Measurements from ENCODE around the gene CD163L1. TPM values are rescaled to one million over a fixed set of nuclear protein-coding genes. Genes with fewer than 3 reads are reported as not detected.

Gene CD163L1
- total RNA-seq: under 1 TPM; 0.24 to 0.71 TPM
- polyA plus RNA-seq: not detected

DNA sequence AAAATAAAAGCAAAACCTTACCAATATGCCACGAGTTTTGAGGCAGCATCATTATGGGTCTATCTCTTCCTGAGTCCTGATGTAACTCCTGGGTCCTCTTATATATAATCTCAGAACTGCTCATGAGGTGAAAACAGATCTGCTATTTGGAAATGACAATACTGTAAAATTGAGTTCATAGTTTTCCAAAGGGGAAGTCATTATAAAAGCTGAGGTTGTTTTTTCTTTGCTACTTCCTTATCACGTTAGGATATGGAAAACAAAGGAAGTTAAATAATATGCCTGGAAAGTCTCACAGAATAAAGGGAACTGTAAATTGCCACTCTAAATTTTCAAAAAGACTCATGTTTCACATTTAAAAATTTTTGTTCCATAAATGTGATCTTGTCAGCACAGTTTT is at the start of gene CD163L1:
TSS of gene CD163L1 (minus strand) at position 78 of the 400 bp plus-strand sequence. CDS start at position 52, 26 bp downstream.
- CTCF ChIA-PET: no interaction called here
- peaks cover 4 to 44% of the 10 kb centered on the region in 2 donors for H3K27me3 Mint-ChIP-seq
- no peak for DNase-seq
- H3K9me3 Mint-ChIP-seq: peaks cover 0 to 7% (median 3%) of the 10 kb centered on the region in 5 donors
- Histone ChIP-seq H3K4me1 (ENCODE audit: insufficient read depth, low read length) (no peaks in the 10 kb centered on the region), H3K4me3 (ENCODE audit: low read length) (no peak within 1 kb of the TSS), H3K27me3 (ENCODE audit: insufficient read depth, low read length, poor library complexity, severe bottlenecking) (no peaks in the 10 kb centered on the region), H3K9me3 (ENCODE audit: low read length) (no peaks in the 10 kb centered on the region), H3K36me3 (ENCODE audit: insufficient read depth, low read length) (no peaks in the 10 kb centered on the region), H3K27ac (ENCODE audit: low read depth, low read length) (no peak within 1 kb of the TSS)
- H3K27ac Mint-ChIP-seq: peak within 1 kb of the TSS in 1 of 8 donors; percentile 20
- peaks cover 0 to 5% (median 0%) of the 10 kb centered on the region in 3 donors for H3K36me3 Mint-ChIP-seq
- no peak within 1 kb of the TSS for H3K4me3 Mint-ChIP-seq
- peaks cover 6 to 9% (median 8%) of the 10 kb centered on the region in 3 donors for H3K4me1 Mint-ChIP-seq
- POLR2A ChIA-PET: no interaction called here

DNA sequence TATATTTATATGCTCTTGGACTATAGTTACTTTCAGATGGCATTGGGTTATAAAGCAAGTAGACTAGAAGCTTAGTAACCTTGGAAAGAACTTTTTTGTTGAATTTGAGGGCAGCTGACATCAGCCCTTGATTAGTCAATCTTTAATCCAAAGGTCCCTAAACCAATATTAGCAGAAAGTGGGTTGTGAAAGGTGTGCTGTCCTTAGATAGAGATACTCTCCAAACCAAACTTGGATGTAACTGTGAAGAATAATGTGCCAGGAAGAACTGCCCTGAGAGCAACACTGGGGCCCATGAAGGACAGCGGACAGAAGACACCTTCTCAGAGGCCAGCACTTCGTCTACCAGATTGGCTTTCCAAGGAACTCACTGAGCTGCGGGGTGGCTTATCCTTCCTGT is 49.1 kb upstream of the CD163L1 start:
- Mint-ChIP-seq H3K4me3 (no peak overlapping the region), H3K36me3 (peaks cover 0 to 4% (median 0%) of the 10 kb centered on the region in 3 donors), H3K4me1 (no peaks in the 10 kb centered on the region), H3K9me3 (peaks cover 0 to 2% (median 0%) of the 10 kb centered on the region in 5 donors), H3K27ac (no peak overlapping the region), H3K27me3 (peaks cover 21 to 56% of the 10 kb centered on the region in 2 donors)
- DNase-seq: no peak
- Histone ChIP-seq H3K4me3 (ENCODE audit: low read length) (no peak overlapping the region), H3K27ac (ENCODE audit: low read depth, low read length) (no peak overlapping the region), H3K4me1 (ENCODE audit: insufficient read depth, low read length) (no peaks in the 10 kb centered on the region), H3K27me3 (ENCODE audit: insufficient read depth, low read length, poor library complexity, severe bottlenecking) (no peaks in the 10 kb centered on the region), H3K36me3 (ENCODE audit: insufficient read depth, low read length) (no peaks in the 10 kb centered on the region), H3K9me3 (ENCODE audit: low read length) (no peaks in the 10 kb centered on the region)
- ChIA-PET CTCF (no interaction called here), POLR2A (no interaction called here)

- no peak overlapping the region for H3K4me3 ChIP-seq (ENCODE audit: low read length)
- H3K36me3 ChIP-seq (ENCODE audit: insufficient read depth, low read length): no peaks in the 10 kb centered on the region
- H3K9me3 Mint-ChIP-seq: no peaks in the 10 kb centered on the region
- H3K4me3 Mint-ChIP-seq: no peak overlapping the region
- H3K27me3 ChIP-seq (ENCODE audit: insufficient read depth, low read length, poor library complexity, severe bottlenecking): no peaks in the 10 kb centered on the region
- H3K36me3 Mint-ChIP-seq: no peaks in the 10 kb centered on the region
- H3K27ac Mint-ChIP-seq: no peak overlapping the region
- peaks cover 10 to 35% of the 10 kb centered on the region in 2 donors for H3K27me3 Mint-ChIP-seq
- no peak overlapping the region for H3K27ac ChIP-seq (ENCODE audit: low read depth, low read length)
- no peaks in the 10 kb centered on the region for H3K4me1 ChIP-seq (ENCODE audit: insufficient read depth, low read length)
- no peaks in the 10 kb centered on the region for H3K9me3 ChIP-seq (ENCODE audit: low read length)
- DNase-seq: no peak
- CTCF ChIA-PET: no interaction called here
- POLR2A ChIA-PET: no interaction called here
- no peaks in the 10 kb centered on the region for H3K4me1 Mint-ChIP-seq
These were observed 42.6 kb upstream of the CD163L1 start for GRCh38 chr12:7486512-7486911.

GRCh38 chr12:7485095-7485494 is 41.1 kb upstream of the CD163L1 start:
- H3K36me3 ChIP-seq (ENCODE audit: insufficient read depth, low read length): no peaks in the 10 kb centered on the region

DNA sequence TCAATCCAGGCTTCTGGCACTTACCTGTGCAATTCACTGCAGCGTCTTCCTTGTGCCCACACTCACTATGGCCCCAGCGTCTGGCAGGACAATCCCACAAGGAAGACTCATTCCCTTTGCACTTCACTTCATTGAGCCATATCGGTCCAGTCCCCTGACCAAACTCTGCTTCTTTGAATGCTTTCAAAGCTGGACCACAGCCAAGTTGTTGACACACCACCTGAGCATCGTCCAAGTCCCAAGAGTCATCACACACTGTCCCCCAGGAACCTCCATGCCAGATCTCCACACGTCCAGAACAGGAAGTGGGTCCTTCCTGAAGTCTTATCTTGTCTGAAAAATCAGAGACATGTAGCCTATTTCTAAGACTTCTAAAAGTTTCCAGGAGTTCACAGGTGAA is 39.4 kb upstream of the CD163L1 start:
- Histone ChIP-seq H3K4me1 (ENCODE audit: insufficient read depth, low read length) (no peaks in the 10 kb centered on the region), H3K9me3 (ENCODE audit: low read length) (no peaks in the 10 kb centered on the region), H3K36me3 (ENCODE audit: insufficient read depth, low read length) (no peaks in the 10 kb centered on the region), H3K4me3 (ENCODE audit: low read length) (no peak overlapping the region), H3K27me3 (ENCODE audit: insufficient read depth, low read length, poor library complexity, severe bottlenecking) (no peaks in the 10 kb centered on the region), H3K27ac (ENCODE audit: low read depth, low read length) (no peak overlapping the region)
- Mint-ChIP-seq H3K36me3 (no peaks in the 10 kb centered on the region), H3K4me1 (no peaks in the 10 kb centered on the region), H3K27me3 (peaks cover 7 to 26% of the 10 kb centered on the region in 2 donors), H3K9me3 (no peaks in the 10 kb centered on the region), H3K27ac (peak overlapping the region in 1 of 8 donors; percentile 9), H3K4me3 (no peak overlapping the region)
- ChIA-PET POLR2A (no interaction called here), CTCF (no interaction called here)
- DNase-seq: no peak

More at GRCh38 chr12:7485095-7485494, 41.1 kb upstream of the CD163L1 start:
- Mint-ChIP-seq H3K4me3 (no peak overlapping the region), H3K4me1 (no peaks in the 10 kb centered on the region), H3K27me3 (peaks cover 7 to 28% of the 10 kb centered on the region in 2 donors), H3K27ac (peak overlapping the region in 1 of 8 donors; percentile 44), H3K9me3 (no peaks in the 10 kb centered on the region), H3K36me3 (no peaks in the 10 kb centered on the region)
- Histone ChIP-seq H3K27ac (ENCODE audit: low read depth, low read length) (no peak overlapping the region), H3K4me3 (ENCODE audit: low read length) (no peak overlapping the region), H3K9me3 (ENCODE audit: low read length) (no peaks in the 10 kb centered on the region), H3K27me3 (ENCODE audit: insufficient read depth, low read length, poor library complexity, severe bottlenecking) (no peaks in the 10 kb centered on the region), H3K4me1 (ENCODE audit: insufficient read depth, low read length) (no peaks in the 10 kb centered on the region)
- POLR2A ChIA-PET: no interaction called here
- CTCF ChIA-PET: no interaction called here
- no peak for DNase-seq

GRCh38 chr12:7479771-7480170 is 35.8 kb upstream of the CD163L1 start:
- CTCF ChIA-PET: no interaction called here
- Histone ChIP-seq H3K4me3 (ENCODE audit: low read length) (no peak overlapping the region), H3K9me3 (ENCODE audit: low read length) (no peaks in the 10 kb centered on the region), H3K27me3 (ENCODE audit: insufficient read depth, low read length, poor library complexity, severe bottlenecking) (no peaks in the 10 kb centered on the region), H3K4me1 (ENCODE audit: insufficient read depth, low read length) (no peaks in the 10 kb centered on the region), H3K36me3 (ENCODE audit: insufficient read depth, low read length) (no peaks in the 10 kb centered on the region), H3K27ac (ENCODE audit: low read depth, low read length) (no peak overlapping the region)
- H3K36me3 Mint-ChIP-seq: no peaks in the 10 kb centered on the region
- no peaks in the 10 kb centered on the region for H3K9me3 Mint-ChIP-seq
- DNase-seq: no peak
- no peak overlapping the region for H3K27ac Mint-ChIP-seq
- H3K4me3 Mint-ChIP-seq: no peak overlapping the region
- no peaks in the 10 kb centered on the region for H3K4me1 Mint-ChIP-seq
- peaks cover 4 to 7% of the 10 kb centered on the region in 2 donors for H3K27me3 Mint-ChIP-seq
- POLR2A ChIA-PET: no interaction called here

GRCh38 chr12:7472060-7472459 is 28.1 kb upstream of the CD163L1 start:
- Histone ChIP-seq H3K27me3 (ENCODE audit: insufficient read depth, low read length, poor library complexity, severe bottlenecking) (no peaks in the 10 kb centered on the region), H3K4me1 (ENCODE audit: insufficient read depth, low read length) (no peaks in the 10 kb centered on the region), H3K4me3 (ENCODE audit: low read length) (no peak overlapping the region), H3K36me3 (ENCODE audit: insufficient read depth, low read length) (no peaks in the 10 kb centered on the region), H3K9me3 (ENCODE audit: low read length) (no peaks in the 10 kb centered on the region), H3K27ac (ENCODE audit: low read depth, low read length) (no peak overlapping the region)
- Mint-ChIP-seq H3K27ac (no peak overlapping the region), H3K27me3 (peaks cover 6 to 33% of the 10 kb centered on the region in 2 donors), H3K4me1 (no peaks in the 10 kb centered on the region), H3K36me3 (peaks cover 0 to 21% (median 0%) of the 10 kb centered on the region in 3 donors), H3K9me3 (peaks cover 4 to 12% (median 9%) of the 10 kb centered on the region in 5 donors), H3K4me3 (no peak overlapping the region)
- no peak for DNase-seq
- POLR2A ChIA-PET: no interaction called here
- CTCF ChIA-PET: no interaction called here

- peaks cover 3 to 15% of the 10 kb centered on the region in 2 donors for H3K27me3 Mint-ChIP-seq
- Histone ChIP-seq H3K4me3 (ENCODE audit: low read length) (no peak overlapping the region), H3K9me3 (ENCODE audit: low read length) (no peaks in the 10 kb centered on the region), H3K36me3 (ENCODE audit: insufficient read depth, low read length) (no peaks in the 10 kb centered on the region), H3K27me3 (ENCODE audit: insufficient read depth, low read length, poor library complexity, severe bottlenecking) (no peaks in the 10 kb centered on the region), H3K4me1 (ENCODE audit: insufficient read depth, low read length) (no peaks in the 10 kb centered on the region), H3K27ac (ENCODE audit: low read depth, low read length) (no peak overlapping the region)
- H3K4me3 Mint-ChIP-seq: no peak overlapping the region
- H3K9me3 Mint-ChIP-seq: peaks cover 0 to 2% (median under 1%) of the 10 kb centered on the region in 5 donors
- H3K36me3 Mint-ChIP-seq: no peaks in the 10 kb centered on the region
- ChIA-PET CTCF (interaction anchor here (0.9 to 4.6 kb wide), 8 partner anchors 140 to 250 kb away, joined by 3 to 25 read pairs (median 6); no protein-coding TSS in a partner anchor), POLR2A (no interaction called here)
- H3K27ac Mint-ChIP-seq: no peak overlapping the region
- DNase-seq: peak in 4 of 5 donors; percentile 4 to 68 (median 24)
- no peaks in the 10 kb centered on the region for H3K4me1 Mint-ChIP-seq
These were observed 16.7 kb upstream of the CD163L1 start for GRCh38 chr12:7460375-7461259.
